HG03108 (cell line): ENCODE measurements around the gene SOX9.
"Not testable (repeated sequence)": the region's sequence is repeated elsewhere in the genome, so short reads cannot be mapped to it uniquely, and the experiment has no call there.

Experiments
- ATAC-seq: cut with Tn5 transposase; IDR thresholded peaks from one replicate; pipeline ENCODE4 v1.9.1; 2021; ENCODE audit warnings: moderate library complexity; ENCODE audit not compliant: unreplicated experiment

The SOX9 gene

DNA sequence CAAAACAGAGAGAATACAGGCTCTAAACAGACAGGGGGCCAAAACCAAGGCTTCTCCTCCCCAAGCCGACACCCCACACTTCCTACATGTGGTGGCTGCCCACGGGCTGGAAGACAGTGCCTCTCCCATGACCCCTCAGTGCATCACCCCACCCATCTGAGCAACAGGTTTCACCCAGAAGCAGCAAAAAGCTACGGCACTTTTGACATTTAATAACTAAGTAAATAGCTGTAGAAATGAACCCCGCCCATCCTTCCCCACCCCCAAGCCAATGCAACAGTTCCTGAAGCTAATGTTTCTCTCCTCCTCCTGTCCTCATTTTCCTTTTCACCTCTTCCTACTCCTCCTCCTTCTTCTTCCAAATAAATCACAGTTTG, 9.9 kb upstream of the SOX9 start:
- ATAC-seq: no peak

DNA sequence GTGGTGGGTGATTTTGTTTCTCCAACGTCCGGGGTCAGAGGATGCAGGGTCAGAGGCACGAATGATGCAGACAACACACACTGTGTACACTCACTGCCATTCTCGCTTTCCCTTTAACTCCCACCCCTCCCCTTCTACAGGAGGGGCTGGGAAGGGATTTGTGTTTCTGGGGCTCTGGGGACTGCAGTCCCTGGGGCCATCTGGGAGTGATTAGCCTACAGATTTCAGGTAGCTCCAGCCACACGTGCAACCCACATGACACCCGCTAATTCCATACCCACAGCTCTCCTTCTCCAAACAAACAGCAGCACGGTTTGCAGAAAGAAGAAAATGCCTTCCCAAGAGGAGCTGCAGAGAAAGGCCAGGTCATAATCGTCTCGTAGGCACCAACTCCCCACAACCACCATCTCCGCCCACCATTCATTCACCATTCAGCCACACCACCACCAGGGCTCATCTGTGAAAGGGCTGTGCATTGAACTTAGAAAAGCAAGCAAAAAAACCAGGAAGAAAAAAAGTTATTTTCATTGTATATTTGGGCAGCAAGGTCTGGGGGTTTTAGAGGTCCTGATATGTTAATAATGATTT, 9.4 kb upstream of the SOX9 start:
- no peak for ATAC-seq

DNA sequence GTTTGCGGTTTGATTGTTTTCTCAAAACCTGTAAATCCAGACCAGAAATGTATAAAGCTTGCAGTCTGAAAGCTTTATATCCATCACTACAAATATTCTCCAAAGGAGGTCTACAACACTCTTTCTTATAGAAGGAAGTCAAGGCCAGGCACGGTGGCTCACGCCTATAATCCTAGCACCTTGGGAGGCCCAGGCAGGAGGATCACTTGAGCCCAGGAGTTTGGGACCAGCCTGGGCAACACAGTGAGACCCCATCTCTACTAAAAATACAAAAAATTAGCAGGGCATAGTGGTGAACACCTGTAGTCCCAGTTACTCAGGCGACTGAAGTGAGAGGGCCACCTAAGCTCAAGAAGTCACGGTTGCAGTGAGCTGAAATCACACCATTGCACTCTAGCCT, 8.9 kb upstream of the SOX9 start:
- ATAC-seq: not testable (repeated sequence)

DNA sequence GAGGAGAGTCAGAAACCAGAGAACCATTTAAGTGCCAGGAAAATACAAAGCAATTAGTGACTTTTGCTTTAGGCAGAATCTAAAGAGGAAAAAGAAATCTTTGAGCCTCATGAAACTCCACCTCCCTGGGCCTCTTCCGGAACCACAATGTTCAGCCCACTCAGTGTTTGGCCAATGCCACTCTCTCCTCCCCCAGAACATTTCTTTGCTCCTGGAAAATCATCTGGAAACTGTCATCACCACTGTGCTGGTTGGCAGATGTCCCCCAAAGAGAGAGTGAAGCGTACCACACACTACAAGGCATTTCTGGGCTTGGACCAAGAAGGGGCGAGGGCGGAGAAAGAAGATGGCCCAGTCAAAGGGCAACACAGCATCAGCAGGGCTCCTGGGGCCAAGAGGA, 7.1 kb upstream of the SOX9 start:
- no peak for ATAC-seq

DNA sequence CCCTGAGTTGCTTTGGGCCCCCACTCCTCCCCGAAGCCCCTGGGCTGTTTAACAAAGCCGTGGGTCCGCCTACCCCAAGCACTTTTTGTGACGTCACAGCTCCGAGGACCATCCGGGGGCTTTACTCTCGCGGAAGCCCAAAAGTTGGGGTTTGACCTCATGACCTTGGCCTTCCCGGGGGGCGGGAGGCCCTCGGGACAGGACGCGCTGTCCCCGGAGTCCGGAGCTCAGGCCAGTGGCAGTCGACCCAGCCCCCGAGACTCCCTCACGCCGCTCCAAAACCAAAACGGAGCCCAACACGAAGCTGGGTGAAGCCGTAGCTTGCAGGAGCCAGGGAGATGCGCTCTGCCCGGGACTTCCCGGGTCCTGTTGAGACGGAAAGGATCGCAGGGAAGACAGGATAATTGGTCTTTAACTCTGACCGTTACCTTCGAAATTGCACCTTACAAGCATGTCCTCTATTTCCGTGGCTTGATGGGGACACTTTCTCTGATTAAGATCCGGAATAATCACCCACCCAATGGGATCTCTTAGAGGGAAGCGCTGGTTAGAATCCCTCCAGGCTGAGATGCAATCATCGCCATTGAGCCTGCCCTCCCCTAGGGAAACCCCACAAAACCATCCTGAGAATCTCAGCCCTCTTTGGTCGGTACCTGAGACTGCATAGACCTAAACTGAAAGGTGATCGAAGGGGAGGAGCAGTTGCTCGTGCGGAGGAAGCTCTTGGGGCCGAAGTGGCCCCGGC, 4.9 kb upstream of the SOX9 start:
- no peak for ATAC-seq

DNA sequence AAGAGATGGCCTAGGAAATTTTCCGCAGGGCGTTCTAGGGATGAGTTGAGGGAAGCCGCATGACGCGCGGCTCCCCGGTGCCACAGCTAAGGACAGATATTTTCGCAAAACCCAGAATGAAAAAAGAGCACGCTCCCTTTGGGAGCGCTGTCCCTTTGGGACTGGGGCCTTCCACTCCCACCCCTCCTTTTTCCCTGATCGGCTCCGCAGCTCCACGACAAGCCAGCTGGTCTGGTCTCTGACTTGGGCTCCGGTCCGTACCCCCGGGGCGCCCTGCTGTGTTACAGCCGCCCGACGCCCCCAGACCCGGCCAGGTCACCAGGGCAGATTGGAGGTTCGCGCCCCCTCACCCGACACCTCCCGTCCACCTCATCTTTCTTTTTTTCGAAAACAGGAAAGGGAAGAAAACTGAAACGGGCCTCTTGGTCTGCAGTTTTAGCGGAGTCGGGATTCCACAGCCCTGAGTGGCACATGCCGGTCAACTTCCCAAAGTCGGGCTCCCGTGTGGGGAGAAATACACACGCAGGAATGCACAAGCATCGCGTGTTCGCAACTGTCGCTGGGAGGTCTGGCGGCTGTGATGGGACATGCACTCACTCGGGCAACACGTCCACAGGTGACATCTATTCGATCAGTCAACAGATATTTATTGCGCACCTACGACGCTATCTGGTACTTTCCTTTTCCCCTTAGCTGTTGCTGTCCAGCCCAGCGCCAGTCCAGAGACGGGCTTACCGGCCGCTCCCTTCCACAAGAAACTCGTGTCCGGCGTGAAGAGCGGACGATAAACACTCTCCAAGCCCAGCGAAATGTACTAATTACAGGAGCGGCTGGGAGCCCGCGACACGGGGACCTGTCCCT, 3.9 kb upstream of the SOX9 start:
- ATAC-seq: no peak

DNA sequence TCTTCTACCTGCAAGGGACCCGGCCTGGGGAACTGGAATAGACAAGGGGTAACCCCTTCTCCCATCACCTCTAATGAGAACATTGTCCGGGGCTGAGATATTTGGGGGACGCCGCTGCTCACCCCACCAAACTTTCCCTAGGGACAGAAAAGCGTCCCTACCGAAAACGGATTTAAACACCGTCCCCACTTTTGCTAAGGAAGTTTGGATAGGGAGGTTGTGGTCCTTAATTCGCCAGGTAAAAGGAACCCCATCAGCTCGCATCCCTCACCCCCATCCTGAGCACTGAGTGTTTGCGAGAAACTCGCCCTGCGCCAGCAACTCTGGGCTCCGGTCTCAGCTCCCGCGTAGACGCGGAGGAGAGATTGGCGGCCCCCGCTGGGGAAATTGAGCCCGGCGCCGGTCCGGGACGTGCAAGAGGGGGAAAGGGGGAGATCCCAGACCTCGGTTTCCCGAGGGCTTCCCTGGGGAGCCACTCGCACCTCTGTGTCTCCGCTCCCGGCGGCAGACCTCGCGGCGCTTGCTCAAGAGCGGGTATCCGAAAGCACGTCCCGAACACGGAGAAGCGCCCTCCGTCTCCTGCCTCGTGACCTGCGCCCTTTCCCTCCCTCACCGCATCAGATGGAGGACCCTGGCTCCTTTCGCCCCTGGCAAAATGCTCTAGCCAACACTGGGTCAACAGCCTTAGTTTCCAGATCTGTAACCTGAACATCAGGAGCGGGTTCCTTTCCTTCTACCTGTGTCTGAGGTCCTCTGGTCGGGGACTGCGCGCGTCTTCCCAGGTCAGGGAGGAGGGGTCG, 3.1 kb upstream of the SOX9 start:
- ATAC-seq: no peak

DNA sequence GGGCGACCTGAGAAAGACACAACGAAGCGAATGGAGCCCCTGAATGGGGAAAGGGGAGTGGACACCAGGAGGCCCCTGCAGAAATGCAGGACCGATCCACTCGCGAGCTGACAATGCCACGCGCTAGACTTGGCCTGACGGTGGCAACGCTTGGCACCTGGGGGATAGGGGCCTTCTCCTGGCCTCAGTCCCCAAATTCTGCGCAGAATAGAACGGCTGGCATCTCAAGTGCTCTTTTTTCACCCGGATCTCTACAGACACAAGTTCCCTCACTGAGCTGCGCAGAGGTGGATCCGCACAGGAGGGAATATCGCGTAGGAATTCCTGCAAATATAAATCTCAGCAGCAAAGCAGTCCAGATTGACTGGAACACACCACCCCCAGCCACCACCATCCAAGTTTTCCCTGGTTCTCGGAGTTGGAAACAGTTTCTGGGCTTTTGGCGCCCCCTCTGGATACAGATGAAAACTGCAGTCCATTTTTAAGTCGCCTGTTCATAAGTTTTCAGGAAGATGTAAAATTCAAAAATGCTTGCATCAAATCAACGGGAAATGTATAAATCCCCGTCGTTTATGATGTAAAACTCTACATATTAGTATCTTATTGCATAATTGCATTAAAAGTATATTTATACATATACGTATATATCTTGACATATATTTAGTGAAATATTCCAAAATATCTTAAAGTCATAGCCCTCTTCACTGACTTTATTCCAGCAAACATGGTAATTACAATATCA, 2.3 kb upstream of the SOX9 start:
- ATAC-seq: no peak

DNA sequence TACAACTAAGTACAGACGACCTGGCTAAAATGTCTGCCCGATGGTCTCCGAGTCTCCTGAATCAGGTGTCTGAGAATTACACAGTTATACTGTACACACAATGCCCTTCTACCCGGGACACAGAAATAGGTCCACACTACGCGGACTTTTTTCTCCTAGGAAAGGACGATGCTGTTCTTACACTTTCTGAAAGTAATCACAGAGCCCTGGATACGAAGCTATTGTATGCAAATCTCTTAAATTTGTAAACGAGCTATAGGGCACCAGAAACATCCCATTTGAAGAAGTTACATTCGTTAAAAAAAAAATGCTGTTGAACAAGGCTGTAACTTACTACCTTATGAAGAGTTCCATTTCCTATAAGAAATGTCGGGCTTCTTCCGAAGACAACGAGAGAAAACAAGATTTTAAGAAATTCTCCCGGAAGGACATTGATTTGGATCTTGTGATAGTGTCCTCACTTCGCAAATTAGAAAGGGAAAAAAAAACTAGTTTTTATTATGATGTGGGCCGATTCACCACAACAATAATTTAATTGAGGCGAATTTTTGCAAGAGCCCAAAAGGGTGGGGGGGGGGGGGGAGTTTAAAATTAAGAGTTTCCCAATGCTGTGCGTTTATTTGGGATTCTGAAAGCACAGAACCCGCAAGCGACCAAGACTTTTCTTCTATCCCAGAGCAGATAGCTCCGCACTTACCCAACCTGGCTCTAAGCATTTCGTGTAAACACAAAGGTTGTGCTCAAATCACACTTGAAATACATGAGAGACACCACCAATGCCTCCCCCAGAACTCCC, 1.5 kb upstream of the SOX9 start:
- ATAC-seq: no peak

DNA sequence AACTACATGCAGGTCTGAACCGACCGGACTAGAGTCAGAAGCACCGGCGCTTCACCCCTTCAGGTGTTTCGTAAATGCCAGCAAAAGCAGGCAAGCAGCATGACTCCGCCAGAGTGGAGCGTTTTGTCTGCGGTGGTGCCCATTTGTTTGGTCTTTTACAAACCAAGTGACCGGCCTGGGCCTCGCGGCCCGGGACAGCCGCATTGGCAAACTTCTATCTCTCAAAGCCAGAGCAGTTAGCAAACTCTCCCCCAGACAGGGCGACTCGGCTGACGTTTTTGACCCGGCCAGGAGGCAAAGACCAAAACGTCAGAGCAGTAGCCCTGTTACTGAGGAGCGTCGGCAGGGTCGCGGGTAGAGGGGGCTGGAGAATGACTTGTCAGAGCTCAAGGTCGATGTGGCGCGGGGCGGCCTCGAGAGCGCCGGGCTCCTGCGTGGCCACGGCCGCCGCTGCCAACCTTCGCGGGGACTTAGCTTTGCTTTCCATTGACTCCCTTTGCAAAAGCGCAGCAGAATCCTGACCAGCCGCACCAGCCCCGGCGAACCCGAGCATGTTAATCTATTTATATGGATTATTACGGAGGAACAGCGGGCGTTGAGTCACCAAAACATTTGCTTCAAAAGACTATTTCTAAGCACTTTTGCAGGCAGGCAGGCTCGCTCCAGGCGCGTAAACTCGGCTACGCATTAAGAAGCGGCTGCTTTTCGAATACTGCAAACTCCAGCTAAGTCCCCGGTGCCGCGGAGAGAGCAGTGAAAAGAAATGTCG, 763 bp upstream of the SOX9 start:
- no peak for ATAC-seq

DNA sequence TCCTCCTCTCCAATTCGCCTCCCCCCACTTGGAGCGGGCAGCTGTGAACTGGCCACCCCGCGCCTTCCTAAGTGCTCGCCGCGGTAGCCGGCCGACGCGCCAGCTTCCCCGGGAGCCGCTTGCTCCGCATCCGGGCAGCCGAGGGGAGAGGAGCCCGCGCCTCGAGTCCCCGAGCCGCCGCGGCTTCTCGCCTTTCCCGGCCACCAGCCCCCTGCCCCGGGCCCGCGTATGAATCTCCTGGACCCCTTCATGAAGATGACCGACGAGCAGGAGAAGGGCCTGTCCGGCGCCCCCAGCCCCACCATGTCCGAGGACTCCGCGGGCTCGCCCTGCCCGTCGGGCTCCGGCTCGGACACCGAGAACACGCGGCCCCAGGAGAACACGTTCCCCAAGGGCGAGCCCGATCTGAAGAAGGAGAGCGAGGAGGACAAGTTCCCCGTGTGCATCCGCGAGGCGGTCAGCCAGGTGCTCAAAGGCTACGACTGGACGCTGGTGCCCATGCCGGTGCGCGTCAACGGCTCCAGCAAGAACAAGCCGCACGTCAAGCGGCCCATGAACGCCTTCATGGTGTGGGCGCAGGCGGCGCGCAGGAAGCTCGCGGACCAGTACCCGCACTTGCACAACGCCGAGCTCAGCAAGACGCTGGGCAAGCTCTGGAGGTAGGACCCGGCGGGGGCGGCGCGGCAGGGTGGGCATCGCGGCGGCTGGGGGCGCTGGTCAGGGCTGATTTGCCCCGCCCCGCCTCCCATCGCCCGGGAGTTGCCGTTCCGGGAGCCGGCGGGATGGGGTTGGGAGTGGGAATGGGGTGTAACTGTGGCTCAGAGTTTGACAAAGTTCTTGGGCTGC, 567 bp downstream of the SOX9 start:
- peak; percentile 7 for ATAC-seq

DNA sequence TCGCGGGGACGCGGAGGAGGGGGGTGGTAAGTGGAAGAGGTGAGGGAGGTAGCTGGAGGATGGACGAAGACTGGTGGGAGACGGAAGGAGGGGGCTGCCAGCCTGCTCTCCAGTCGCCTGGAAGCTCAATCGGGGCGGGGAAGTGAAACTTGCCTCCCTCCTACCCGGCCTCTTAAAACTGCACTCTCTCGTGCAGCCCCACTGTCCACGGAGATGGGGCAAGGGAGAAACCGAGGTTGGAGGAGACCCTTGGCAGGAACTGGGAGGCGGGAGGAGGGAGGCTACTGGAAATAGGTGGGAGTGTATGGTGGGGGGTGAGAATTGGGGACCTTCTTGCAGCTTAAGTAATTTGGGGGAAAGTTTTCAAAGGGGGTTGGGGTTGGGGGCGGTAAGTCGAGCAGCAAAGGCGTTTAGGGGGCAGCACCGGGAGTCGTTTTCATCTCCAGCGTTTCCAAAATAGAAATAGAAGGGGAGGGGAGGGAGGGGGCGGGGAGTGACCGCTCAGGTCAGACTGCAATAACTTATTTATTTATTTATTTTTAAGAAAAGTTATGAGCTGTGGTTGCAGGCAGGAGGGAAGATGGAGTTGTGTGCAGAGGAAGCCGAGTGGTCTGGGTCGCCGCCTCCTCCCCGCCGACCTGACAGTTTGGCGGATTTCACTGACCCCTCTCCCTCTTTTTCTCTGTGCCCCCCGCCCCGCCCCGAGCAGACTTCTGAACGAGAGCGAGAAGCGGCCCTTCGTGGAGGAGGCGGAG, 1.4 kb downstream of the SOX9 start:
- no peak for ATAC-seq

DNA sequence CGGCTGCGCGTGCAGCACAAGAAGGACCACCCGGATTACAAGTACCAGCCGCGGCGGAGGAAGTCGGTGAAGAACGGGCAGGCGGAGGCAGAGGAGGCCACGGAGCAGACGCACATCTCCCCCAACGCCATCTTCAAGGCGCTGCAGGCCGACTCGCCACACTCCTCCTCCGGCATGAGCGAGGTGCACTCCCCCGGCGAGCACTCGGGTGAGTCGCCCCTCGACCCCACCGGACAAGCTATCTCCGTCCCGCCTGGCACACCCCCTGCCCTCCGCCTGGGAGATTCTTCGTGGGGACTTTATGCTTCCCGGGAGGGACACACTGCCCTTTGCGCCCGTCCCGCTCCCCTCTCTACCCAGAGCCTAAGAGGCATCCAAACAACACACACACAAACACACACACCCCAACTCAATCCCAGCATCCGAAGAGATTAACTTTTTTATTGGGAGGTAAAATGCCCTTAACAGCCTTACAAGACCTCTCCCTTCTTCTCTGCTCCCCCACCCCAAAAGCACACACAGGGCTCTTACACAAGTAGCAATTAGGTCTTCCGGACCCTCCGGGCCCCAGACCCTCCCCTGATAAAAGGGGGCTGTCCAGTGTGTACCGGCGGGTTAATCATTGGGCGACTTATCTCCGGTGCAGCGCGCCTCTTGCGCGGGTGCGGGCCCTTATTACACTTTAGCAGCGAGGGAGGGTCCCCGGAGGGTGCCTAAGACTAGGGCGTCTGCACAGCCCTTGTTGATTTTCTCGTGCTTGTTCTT, 2.1 kb downstream of the SOX9 start:
- ATAC-seq: no peak

DNA sequence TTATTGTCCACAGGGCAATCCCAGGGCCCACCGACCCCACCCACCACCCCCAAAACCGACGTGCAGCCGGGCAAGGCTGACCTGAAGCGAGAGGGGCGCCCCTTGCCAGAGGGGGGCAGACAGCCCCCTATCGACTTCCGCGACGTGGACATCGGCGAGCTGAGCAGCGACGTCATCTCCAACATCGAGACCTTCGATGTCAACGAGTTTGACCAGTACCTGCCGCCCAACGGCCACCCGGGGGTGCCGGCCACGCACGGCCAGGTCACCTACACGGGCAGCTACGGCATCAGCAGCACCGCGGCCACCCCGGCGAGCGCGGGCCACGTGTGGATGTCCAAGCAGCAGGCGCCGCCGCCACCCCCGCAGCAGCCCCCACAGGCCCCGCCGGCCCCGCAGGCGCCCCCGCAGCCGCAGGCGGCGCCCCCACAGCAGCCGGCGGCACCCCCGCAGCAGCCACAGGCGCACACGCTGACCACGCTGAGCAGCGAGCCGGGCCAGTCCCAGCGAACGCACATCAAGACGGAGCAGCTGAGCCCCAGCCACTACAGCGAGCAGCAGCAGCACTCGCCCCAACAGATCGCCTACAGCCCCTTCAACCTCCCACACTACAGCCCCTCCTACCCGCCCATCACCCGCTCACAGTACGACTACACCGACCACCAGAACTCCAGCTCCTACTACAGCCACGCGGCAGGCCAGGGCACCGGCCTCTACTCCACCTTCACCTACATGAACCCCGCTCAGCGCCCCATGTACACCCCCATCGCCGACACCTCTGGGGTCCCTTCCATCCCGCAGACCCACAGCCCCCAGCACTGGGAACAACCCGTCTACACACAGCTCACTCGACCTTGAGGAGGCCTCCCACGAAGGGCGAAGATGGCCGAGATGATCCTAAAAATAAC, 3.0 kb downstream of the SOX9 start:
- no peak for ATAC-seq

DNA sequence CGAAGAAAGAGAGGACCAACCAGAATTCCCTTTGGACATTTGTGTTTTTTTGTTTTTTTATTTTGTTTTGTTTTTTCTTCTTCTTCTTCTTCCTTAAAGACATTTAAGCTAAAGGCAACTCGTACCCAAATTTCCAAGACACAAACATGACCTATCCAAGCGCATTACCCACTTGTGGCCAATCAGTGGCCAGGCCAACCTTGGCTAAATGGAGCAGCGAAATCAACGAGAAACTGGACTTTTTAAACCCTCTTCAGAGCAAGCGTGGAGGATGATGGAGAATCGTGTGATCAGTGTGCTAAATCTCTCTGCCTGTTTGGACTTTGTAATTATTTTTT, 3.6 kb downstream of the SOX9 start:
- ATAC-seq: no peak

DNA sequence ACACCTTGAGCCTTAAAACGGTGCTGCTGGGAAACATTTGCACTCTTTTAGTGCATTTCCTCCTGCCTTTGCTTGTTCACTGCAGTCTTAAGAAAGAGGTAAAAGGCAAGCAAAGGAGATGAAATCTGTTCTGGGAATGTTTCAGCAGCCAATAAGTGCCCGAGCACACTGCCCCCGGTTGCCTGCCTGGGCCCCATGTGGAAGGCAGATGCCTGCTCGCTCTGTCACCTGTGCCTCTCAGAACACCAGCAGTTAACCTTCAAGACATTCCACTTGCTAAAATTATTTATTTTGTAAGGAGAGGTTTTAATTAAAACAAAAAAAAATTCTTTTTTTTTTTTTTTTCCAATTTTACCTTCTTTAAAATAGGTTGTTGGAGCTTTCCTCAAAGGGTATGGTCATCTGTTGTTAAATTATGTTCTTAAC, 4.4 kb downstream of the SOX9 start:
- ATAC-seq: no peak
